GM19239 (cell line): ENCODE measurements around the gene LDOC1.
"Not testable (repeated sequence)": the region's sequence is repeated elsewhere in the genome, so short reads cannot be mapped to it uniquely, and the experiment has no call there.

ENCODE experiments used
- DNase-seq: peaks from one replicate; pipeline ENCODE4 v3.0.0; 2011; ENCODE audit warnings: low spot score; ENCODE audit not compliant: insufficient read length
- FAIRE-seq: peaks from 2 replicates; lab custom pipeline; 2011; peaks lifted over from hg19 to GRCh38; lab: Jason Lieb, UNC

Gene LDOC1

DNA sequence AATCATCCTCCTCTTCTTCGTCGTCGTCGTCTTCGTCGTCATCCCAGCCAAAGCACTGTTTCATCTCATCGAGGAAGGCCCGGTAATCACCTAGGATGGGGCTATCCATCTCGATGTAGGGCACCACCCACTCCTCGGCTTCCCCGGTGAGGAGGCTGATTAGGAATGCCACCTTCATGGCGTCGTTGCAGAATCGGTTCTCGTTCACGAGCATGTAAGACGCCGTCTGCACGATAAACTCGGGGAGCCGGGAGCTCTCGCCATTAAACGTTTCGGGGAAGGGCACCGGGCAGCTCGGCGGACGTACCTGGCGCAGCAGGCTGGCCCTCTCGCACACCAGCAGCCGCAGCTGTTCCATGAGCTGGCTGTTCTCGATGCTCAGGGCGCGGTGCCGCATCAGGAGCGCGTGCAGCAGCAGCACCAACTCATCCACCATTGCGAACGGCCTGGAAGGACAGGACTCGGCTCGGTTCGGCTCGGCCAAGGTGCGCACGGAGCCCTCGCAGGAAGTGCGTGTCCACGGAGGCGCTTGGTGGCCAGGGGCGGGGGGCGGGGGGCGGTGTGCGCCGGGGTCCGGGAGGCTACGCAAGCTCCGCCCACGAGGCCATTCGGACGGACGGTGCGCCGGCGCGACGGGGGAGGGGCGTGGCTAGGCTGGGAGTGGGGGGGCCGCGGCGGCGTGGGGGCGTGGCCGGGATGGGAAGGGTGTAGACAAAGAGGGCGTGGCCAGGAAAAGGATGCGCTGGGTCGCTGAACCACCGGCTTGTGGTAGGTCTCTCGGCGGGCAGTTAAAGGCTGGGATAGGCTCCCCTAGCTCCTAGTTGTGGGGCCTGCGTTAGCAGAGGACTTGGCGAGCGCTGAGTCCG, at the start of gene LDOC1:
LDOC1 (minus strand) TSS at position 544 of the 866 bp plus-strand sequence; CDS start at position 436, 108 bp downstream.
- FAIRE-seq: no peak
- DNase-seq: no peak

GRCh38 chrX:141221611-141222010, 44.7 kb upstream of the LDOC1 start:
- FAIRE-seq (no peak), DNase-seq (no peak)

DNA sequence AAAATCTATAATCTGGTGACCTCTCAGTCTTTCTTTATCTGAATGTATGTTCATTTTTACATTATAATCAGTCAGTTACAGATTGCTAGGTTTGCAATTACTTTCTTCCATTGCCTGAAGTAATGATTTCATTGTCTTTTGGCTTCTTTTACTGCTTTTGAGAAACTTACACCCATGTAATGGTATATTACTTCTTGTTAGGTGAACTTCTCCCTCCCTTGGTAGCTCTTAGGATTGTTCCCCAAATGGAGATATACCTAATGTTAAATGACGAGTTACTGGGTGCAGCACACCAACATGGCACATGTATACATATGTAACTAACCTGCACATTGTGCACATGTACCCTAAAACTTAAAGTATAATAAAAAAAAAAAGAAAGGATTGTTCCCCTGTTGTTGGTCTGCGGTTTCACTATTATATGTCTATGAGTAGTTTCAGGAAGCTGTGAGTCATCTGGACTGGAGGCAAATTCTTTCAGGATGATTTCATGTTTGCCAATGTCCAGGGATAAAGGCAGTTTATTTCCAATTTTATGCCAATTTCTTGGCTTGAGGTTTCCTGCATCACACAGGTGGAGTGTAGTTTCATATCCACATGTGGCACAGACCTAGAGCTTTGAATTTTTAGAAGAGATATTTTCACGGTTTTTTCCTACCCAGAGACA, 43.5 kb upstream of the LDOC1 start:
- no peak for DNase-seq
- no peak for FAIRE-seq

DNA sequence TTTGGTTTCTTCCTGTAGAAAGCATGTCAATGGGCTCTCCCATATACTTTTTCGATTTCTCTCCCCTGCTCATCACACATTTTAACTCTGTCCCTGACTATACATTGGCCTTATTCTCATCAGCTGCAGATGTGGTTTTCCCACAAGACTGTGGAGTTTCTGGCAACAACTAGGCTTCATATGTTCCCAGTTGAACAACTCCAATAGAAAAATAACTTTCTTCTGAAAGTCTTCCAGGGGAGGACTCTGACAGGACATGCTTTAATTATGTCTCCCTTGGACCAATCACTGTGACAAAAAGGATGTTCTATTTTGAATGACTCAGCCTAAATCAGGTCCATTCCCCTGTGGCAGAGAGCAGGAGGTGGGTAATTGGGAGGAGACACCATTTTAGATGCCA, 37.3 kb upstream of the LDOC1 start:
- FAIRE-seq (no peak), DNase-seq (no peak)

DNA sequence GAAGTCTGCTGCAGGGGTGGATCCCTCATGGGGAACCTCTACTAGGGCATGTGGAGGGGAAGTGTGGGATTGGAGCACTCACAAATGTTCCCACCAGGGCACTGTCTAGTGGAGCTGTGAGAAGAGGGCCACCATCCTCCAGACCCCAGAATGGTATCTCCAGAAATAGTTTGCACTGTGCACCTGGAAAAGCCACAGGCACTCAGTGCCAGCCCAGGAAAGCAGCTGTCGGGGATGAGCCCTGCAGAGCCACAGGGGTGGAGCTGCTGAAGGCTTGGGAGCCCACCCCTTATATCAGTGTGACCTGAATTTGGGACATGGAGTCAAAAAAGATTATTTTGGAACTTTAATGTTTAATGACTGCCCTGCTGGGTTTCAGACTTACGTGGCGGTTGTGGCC, 25.0 kb upstream of the LDOC1 start:
- FAIRE-seq: no peak

GRCh38 chrX:141188573-141188972, 11.6 kb upstream of the LDOC1 start:
- not testable (repeated sequence) for FAIRE-seq

More for the DNA sequence above, 25.0 kb upstream of the LDOC1 start:
- no peak for DNase-seq

DNA sequence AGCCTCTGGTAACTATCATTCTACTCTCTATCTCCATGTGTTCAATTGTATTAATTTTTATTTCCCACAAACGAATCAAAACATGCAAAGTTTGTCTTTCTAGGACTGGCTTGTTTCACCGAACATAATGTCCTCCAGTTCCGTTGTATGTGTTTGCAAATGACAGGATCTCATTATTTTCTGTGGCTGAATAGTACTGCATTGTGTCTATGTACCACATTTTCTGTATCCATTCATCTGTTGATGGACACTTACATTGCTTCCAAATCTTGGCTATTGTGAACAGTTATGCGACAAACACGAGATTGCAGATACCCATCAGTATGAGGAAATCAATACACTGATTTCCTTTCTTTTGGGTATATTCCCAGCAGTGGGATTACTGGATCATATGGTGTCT, 8.4 kb upstream of the LDOC1 start:
- DNase-seq (no peak), FAIRE-seq (no peak)

More at GRCh38 chrX:141188573-141188972, 11.6 kb upstream of the LDOC1 start:
- DNase-seq: not testable (repeated sequence)

DNA sequence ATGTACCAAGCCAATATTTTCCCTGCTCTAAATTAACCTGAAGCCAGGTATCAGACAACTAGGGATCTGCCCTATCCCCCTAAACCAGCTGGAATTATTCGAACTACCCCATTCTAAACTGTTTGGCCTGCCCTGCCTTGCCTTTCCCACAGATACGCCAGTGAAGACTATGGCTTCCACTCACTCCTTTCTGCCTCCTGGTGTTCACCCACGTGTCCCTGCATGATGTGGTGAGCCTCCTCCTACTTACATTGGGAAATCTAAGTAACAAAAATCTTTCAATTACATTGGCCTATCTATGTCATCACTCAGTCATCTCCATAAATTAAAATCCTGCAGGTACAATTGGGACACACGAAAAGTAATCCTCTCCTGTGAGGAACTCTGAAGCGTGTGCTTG, 6.1 kb upstream of the LDOC1 start:
- DNase-seq (no peak), FAIRE-seq (no peak)

GRCh38 chrX:141180851-141181250, 3.9 kb upstream of the LDOC1 start:
- DNase-seq (no peak), FAIRE-seq (no peak)

GRCh38 chrX:141175786-141176185, 1.1 kb downstream of the LDOC1 start:
- no peak for DNase-seq
- FAIRE-seq: no peak

- FAIRE-seq (no peak), DNase-seq (no peak)
Measured at GRCh38 chrX:141164406-141164805, 12.5 kb downstream of the LDOC1 start.

- FAIRE-seq: no peak
- DNase-seq: no peak
Measured at GRCh38 chrX:141158084-141158483, 18.8 kb downstream of the LDOC1 start.

DNA sequence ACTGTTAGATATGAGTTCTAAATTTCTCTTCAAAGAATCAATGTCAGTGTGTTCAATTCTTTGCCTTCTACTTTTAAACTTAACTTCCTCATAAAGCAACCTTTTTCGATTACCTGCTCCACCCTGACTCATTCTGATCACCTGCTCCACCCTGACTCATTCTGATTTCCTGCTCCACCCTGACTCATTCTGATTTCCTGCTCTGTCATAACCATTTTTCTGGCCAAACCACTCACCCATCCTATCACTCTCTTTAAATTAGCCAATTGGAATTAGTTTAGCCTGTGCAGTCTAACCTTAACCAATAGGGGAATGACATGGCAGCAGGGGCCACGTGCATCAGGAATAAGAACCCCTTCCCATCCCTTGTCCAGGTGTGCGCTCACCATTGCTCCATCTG, 21.7 kb downstream of the LDOC1 start:
- not testable (repeated sequence) for FAIRE-seq, DNase-seq

- no peak for DNase-seq
- FAIRE-seq: no peak
Measured at GRCh38 chrX:141142946-141143345, 34.0 kb downstream of the LDOC1 start.

DNA sequence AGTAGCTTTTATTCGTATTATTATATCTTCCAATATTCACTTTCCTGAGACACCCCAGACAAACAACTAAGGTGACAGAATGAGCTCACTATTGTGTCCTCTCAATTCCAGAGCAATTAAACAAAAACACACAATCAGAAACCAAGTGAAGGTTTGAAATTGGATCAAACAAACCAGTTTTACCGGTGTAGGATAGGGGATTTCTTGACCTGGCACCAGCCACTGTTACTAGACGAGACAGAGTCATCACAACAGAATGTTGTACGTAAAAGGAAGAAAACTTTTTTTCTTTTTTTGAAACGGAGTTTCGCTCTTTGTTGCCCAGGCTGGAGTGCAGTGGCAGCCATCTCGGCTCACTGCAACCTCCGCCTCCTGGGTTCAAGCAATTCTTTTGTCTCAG, 43.7 kb downstream of the LDOC1 start:
- FAIRE-seq (no peak), DNase-seq (no peak)

GRCh38 chrX:141127146-141127545, 49.8 kb downstream of the LDOC1 start:
- no peak for DNase-seq
- no peak for FAIRE-seq
